H1 (cell line): ENCODE results near the gene PF4V1. TPM values are rescaled to one million over a fixed set of nuclear protein-coding genes. Genes with fewer than 3 reads are reported as not detected.

Source experiments
- CTCF ChIA-PET: fragments of 300-600 bp; sonication (Branson Sonifier 250); formaldehyde crosslinking; loops from one replicate; lab custom pipeline; 2021; ENCODE audit not compliant: partially characterized antibody; lab: Charles Lee
- POLR2A ChIA-PET: fragments of 300-600 bp; sonication (Branson Sonifier 250); formaldehyde crosslinking; loops from one replicate; lab custom pipeline; 2021; ENCODE audit warnings: inconsistent platforms; ENCODE audit not compliant: partially characterized antibody; lab: Charles Lee
- DNase-seq, 2 experiments: peaks; one replicate each; pipeline versions ENCODE4 v3.0.0 to v3.0.0-alpha.2; 2010 to 2022; ENCODE audit warnings: low spot score in 2 of 2, low read depth in 1 of 2, mixed read lengths in 1 of 2
- FAIRE-seq: peaks from 2 replicates; lab custom pipeline; 2011; peaks lifted over from hg19 to GRCh38; lab: Jason Lieb, UNC
- H2AFZ ChIP-seq: 2 replicates; pipeline ENCODE4 v1.8.1; 2012; ENCODE audit warnings: low read length, inconsistent platforms
- H2AK5ac ChIP-seq: 2 replicates; pipeline ENCODE4 v1.6.1; 2013; ENCODE audit warnings: low read depth, low read length
- H2BK120ac ChIP-seq: replicated peaks from 2 replicates; pipeline ENCODE3; 2013; ENCODE audit warnings: low read depth, low read length, inconsistent platforms
- H2BK12ac ChIP-seq: 2 replicates; pipeline ENCODE4 v1.6.1; 2013; ENCODE audit warnings: low read depth, low read length
- H2BK15ac ChIP-seq: 2 replicates; pipeline ENCODE4 v1.6.1; 2013; ENCODE audit warnings: low read length
- H2BK20ac ChIP-seq: 2 replicates; pipeline ENCODE4 v1.6.1; 2013; ENCODE audit warnings: low read length
- H2BK5ac ChIP-seq: 2 replicates; pipeline ENCODE4 v1.6.1; 2013; ENCODE audit warnings: low read depth, low read length
- H3K14ac ChIP-seq: 2 replicates; pipeline ENCODE4 v1.6.1; 2013; ENCODE audit warnings: inconsistent platforms; ENCODE audit not compliant: insufficient read length
- H3K18ac ChIP-seq: 2 replicates; pipeline ENCODE4 v1.6.1; 2013; ENCODE audit warnings: low read length; ENCODE audit errors: extremely low read depth
- H3K23ac ChIP-seq: 2 replicates; pipeline ENCODE4 v1.6.1; 2013; ENCODE audit warnings: inconsistent platforms; ENCODE audit not compliant: insufficient read length
- H3K23me2 ChIP-seq: 2 replicates; pipeline ENCODE4 v1.6.1; 2013; ENCODE audit warnings: low read depth, low read length
- H3K27ac ChIP-seq: 2 replicates; pipeline ENCODE4 v1.6.1; 2011; ENCODE audit warnings: low read depth, low read length, inconsistent platforms
- H3K27me3 ChIP-seq, 4 experiments: replicated peaks in 1 of 4; 1 replicate in 1 of 4; 2 replicates in 3 of 4; pipeline versions ENCODE4 v1.6.1 to v1.8.1; 2011 to 2013; ENCODE audit warnings: low read length in 3 of 4, mild to moderate bottlenecking in 3 of 4, inconsistent platforms in 2 of 4, mixed read lengths in 2 of 4, moderate library complexity in 1 of 4; ENCODE audit not compliant: control insufficient read depth in 3 of 4, insufficient read depth in 3 of 4; ENCODE audit errors: extremely low read depth in 1 of 4
- H3K36me3 ChIP-seq, 4 experiments: 2 replicates each; pipeline versions ENCODE4 v1.6.1 to v1.8.1; 2011 to 2013; ENCODE audit warnings: mild to moderate bottlenecking in 4 of 4, low read length in 3 of 4, moderate library complexity in 2 of 4, control low read depth in 1 of 4, inconsistent platforms in 1 of 4; ENCODE audit not compliant: insufficient read depth in 4 of 4, control insufficient read depth in 2 of 4
- H3K4ac ChIP-seq: replicated peaks from 2 replicates; pipeline ENCODE3; 2013; ENCODE audit warnings: low read length, low read depth, mixed read lengths, inconsistent platforms; ENCODE audit not compliant: insufficient read length
- H3K4me1 ChIP-seq, 4 experiments: replicated peaks in 1 of 4; 1 replicate in 1 of 4; 2 replicates in 3 of 4; pipeline versions ENCODE4 v1.6.1 to v1.8.1; 2011 to 2013; ENCODE audit warnings: low read length in 3 of 4, inconsistent platforms in 2 of 4, mixed read lengths in 1 of 4; ENCODE audit not compliant: insufficient read depth in 4 of 4, control insufficient read depth in 3 of 4
- H3K4me2 ChIP-seq, 2 experiments: 2 replicates each; pipeline versions ENCODE4 v1.6.1 to v1.8.1; 2011 to 2013; ENCODE audit warnings: low read depth in 2 of 2, low read length in 2 of 2, control low read depth in 1 of 2, inconsistent platforms in 1 of 2, mild to moderate bottlenecking in 1 of 2; ENCODE audit not compliant: insufficient read depth in 1 of 2
- H3K4me3 ChIP-seq, 4 experiments: fragments of 200-600, 300-600 bp in 1 of 4; sonication (generic), shearing (Covaris generic), sonication (Bioruptor Twin) in 1 of 4; 2 replicates each; pipeline versions ENCODE4 v1.5.1 to v1.8.1; 2011 to 2016; ENCODE audit warnings: low read length in 4 of 4, low read depth in 3 of 4, control low read depth in 2 of 4, inconsistent platforms in 2 of 4, mild to moderate bottlenecking in 2 of 4, mixed read lengths in 1 of 4, moderate library complexity in 1 of 4; ENCODE audit not compliant: insufficient read depth in 2 of 4; ENCODE audit errors: extremely low read depth in 1 of 4
- H3K56ac ChIP-seq: replicated peaks from 2 replicates; pipeline ENCODE3; 2013; ENCODE audit warnings: low read depth, mild to moderate bottlenecking, mixed read lengths, low read length, inconsistent platforms; ENCODE audit not compliant: insufficient read length
- H3K79me1 ChIP-seq: 2 replicates; pipeline ENCODE4 v1.6.1; 2013; ENCODE audit warnings: low read depth, low read length, control low read depth
- H3K79me2 ChIP-seq, 2 experiments: 2 replicates each; pipeline versions ENCODE4 v1.6.1 to v1.8.1; 2012 to 2013; ENCODE audit warnings: low read length in 2 of 2, mild to moderate bottlenecking in 2 of 2, inconsistent platforms in 1 of 2; ENCODE audit not compliant: insufficient read depth in 2 of 2, control insufficient read depth in 1 of 2
- H3K9ac ChIP-seq, 4 experiments: replicated peaks in 1 of 4; 1 replicate in 1 of 4; 2 replicates in 3 of 4; pipeline versions ENCODE4 v1.6.1 to v1.8.1; 2011 to 2013; ENCODE audit warnings: low read depth in 3 of 4, low read length in 3 of 4, control low read depth in 2 of 4, mild to moderate bottlenecking in 2 of 4, moderate library complexity in 2 of 4, inconsistent platforms in 1 of 4; ENCODE audit errors: extremely low read depth in 1 of 4
- H3K9me3 ChIP-seq, 2 experiments: 2 replicates each; pipeline versions ENCODE4 v1.6.1 to v1.8.1; 2012 to 2013; ENCODE audit warnings: mild to moderate bottlenecking in 2 of 2, moderate library complexity in 2 of 2, control low read depth in 1 of 2, inconsistent platforms in 1 of 2, low read depth in 1 of 2, low read length in 1 of 2, mixed read lengths in 1 of 2; ENCODE audit not compliant: insufficient read depth in 2 of 2
- H4K20me1 ChIP-seq, 2 experiments: replicated peaks in 1 of 2; 2 replicates each; pipeline versions ENCODE3 to v1.8.1; 2011 to 2013; ENCODE audit warnings: inconsistent platforms in 2 of 2, low read length in 2 of 2, mild to moderate bottlenecking in 1 of 2; ENCODE audit not compliant: insufficient read depth in 2 of 2, control insufficient read depth in 1 of 2
- H4K5ac ChIP-seq: 2 replicates; pipeline ENCODE4 v1.6.1; 2013; ENCODE audit warnings: low read length, low read depth, mixed read lengths, inconsistent platforms; ENCODE audit not compliant: insufficient read length
- H4K8ac ChIP-seq: 2 replicates; pipeline ENCODE4 v1.8.0; 2013; ENCODE audit warnings: mild to moderate bottlenecking, moderate library complexity, low read length, inconsistent platforms; ENCODE audit not compliant: insufficient read depth; ENCODE audit errors: extremely low read depth
- H4K91ac ChIP-seq: replicated peaks from 2 replicates; pipeline ENCODE3; 2013; ENCODE audit warnings: low read length, mixed read lengths, inconsistent platforms; ENCODE audit not compliant: insufficient read length
- BACH1 ChIP-seq: IDR thresholded peaks from 2 replicates; pipeline ENCODE4 v1.6.1; 2012; ENCODE audit warnings: low read length, improper control_type of control experiment
- CEBPB ChIP-seq: IDR thresholded peaks from 2 replicates; pipeline ENCODE4 v1.6.1; 2012; ENCODE audit warnings: low read depth, low read length
- MAX ChIP-seq: IDR thresholded peaks from 2 replicates; pipeline ENCODE4 v1.6.1; 2012; ENCODE audit warnings: inconsistent platforms
- TAF7 ChIP-seq: optimal IDR thresholded peaks from 2 replicates; pipeline ENCODE3; 2011; ENCODE audit warnings: low read depth, mild to moderate bottlenecking, inconsistent platforms, low read length, moderate library complexity, borderline replicate concordance
- polyA plus RNA-seq, 7 experiments: library from polyadenylated mRNA; depleted of rRNA in 3 of 7; stranded (reverse) in 5 of 7; unstranded in 2 of 7; fragments of >200 nt in 5 of 7; fragments of 200-250 nt in 2 of 7; gene quantifications; 1 replicate in 5 of 7; 2 replicates in 1 of 7; 4 replicates in 1 of 7; pipeline versions ENCODE4 v1.2.1 to v1.2.3, GENCODE V29; 2011 to 2013; ENCODE audit warnings: missing spikeins in 2 of 7, mixed read lengths in 2 of 7
- total RNA-seq: library from RNA; stranded (reverse); fragmentation: NEBNext Ultra II Directional; extraction: Animal tissue kit (Norgen Biotek cat#: 25700); gene quantifications from 2 replicates; pipeline ENCODE4 v1.2.1, GENCODE V29; 2021

Gene PF4V1
- total and polyA plus RNA-seq, 2 of the 8 experiments (the other 6 are each of a cell fraction or from before 2014, with no cell fraction given) = not detected

- Histone ChIP-seq H4K5ac (no peak overlapping the region), H2BK5ac (no peak overlapping the region), H2AFZ (no peak overlapping the region), H3K9ac (no peak overlapping the region), H3K18ac (no peak overlapping the region), H3K4me3 (no peak overlapping the region), H3K4ac (no peak overlapping the region), H3K14ac (no peak overlapping the region), H2BK20ac (no peak overlapping the region), H3K4me1 (no peaks in the 10 kb centered on the region), H2BK12ac (no peak overlapping the region), H2AK5ac (no peak overlapping the region), H3K27me3 (no peaks in the 10 kb centered on the region), H3K79me1 (no peaks in the 10 kb centered on the region), H3K36me3 (no peaks in the 10 kb centered on the region; a peak in 1 of 8 replicates), H3K79me2 (no peaks in the 10 kb centered on the region), H3K4me2 (no peak overlapping the region), H3K56ac (no peak overlapping the region), H3K27ac (no peak overlapping the region), H3K23me2 (no peaks in the 10 kb centered on the region), H2BK120ac (no peak overlapping the region), H3K23ac (no peak overlapping the region), H2BK15ac (no peak overlapping the region), H3K9me3 (0 out of 4 replicates have a peak, but pooled peaks cover 0 to 4% of the 10 kb centered on the region in 2 experiments), H4K20me1 (no peaks in the 10 kb centered on the region), H4K8ac (no peak overlapping the region), H4K91ac (no peak overlapping the region)
- no peak for FAIRE-seq
- DNase-seq = no peak
- TF ChIP-seq BACH1 = no peak
- TF ChIP-seq CEBPB = no peak
- no peak for TF ChIP-seq TAF7
- no peak for TF ChIP-seq MAX
- ChIA-PET CTCF (no interaction called here), POLR2A (no interaction called here)
These were observed 29.3 kb upstream of the PF4V1 start for GRCh38 chr4:73823760-73824159.
